ENCODE measurements around the gene GNB3.

GNB3 gene

GRCh38 chr12:6839482-6840201 is 1.1 kb upstream of the GNB3 start:
- no peak for DNase-seq

GRCh38 chr12:6840330-6840729 is 395 bp upstream of the GNB3 start:
- DNase-seq, result no peak

GRCh38 chr12:6842075-6842474 is 1.4 kb downstream of the GNB3 start:
- DNase-seq, result no peak

GRCh38 chr12:6843118-6843902 is 2.6 kb downstream of the GNB3 start:
- no peak for DNase-seq

- DNase-seq, result no peak
Observed at GRCh38 chr12:6845395-6845794, 4.7 kb downstream of the GNB3 start.

GRCh38 chr12:6846316-6846869 is 5.7 kb downstream of the GNB3 start:
- no peak for DNase-seq

GRCh38 chr12:6847676-6848075 is 7.0 kb downstream of the GNB3 start:
- DNase-seq, result no peak

- no peak for DNase-seq
Observed at GRCh38 chr12:6849427-6849826, 8.7 kb downstream of the GNB3 start.

GRCh38 chr12:6849976-6850560 is 9.3 kb downstream of the GNB3 start:
- no peak for DNase-seq

- no peak for DNase-seq
Observed at GRCh38 chr12:6850796-6851152, 10.0 kb downstream of the GNB3 start.

GRCh38 chr12:6851153-6851920 is 10.6 kb downstream of the GNB3 start, which contains the start of gene CDCA3:
Gene CDCA3, minus strand, starts transcription at chr12:6851286. Its CDS starts 334 bp downstream, at chr12:6850952.
- DNase-seq, result peak; percentile 98

GRCh38 chr12:6851921-6852650 is 11.4 kb downstream of the GNB3 start, which contains the start of gene USP5:
Gene USP5, plus strand, starts transcription at chr12:6852150. Its CDS starts 30 bp downstream, at chr12:6852180.
- peak; percentile 100 for DNase-seq

- peak; percentile 83 for DNase-seq
Observed at GRCh38 chr12:6852651-6853354, 12.1 kb downstream of the GNB3 start.

GRCh38 chr12:6853626-6854025 is 12.9 kb downstream of the GNB3 start:
- DNase-seq, result no peak

GRCh38 chr12:6854036-6854435 is 13.3 kb downstream of the GNB3 start:
- DNase-seq, result no peak

GRCh38 chr12:6855322-6855721 is 14.6 kb downstream of the GNB3 start:
- no peak for DNase-seq

- no peak for DNase-seq
Observed at GRCh38 chr12:6858799-6859198, 18.1 kb downstream of the GNB3 start.

- DNase-seq, result no peak
Observed at GRCh38 chr12:6860116-6860515, 19.4 kb downstream of the GNB3 start.

- DNase-seq, result no peak
Observed at GRCh38 chr12:6860942-6861341, 20.2 kb downstream of the GNB3 start.

GRCh38 chr12:6861391-6861790 is 20.7 kb downstream of the GNB3 start:
- DNase-seq, result no peak

GRCh38 chr12:6863033-6863432 is 22.3 kb downstream of the GNB3 start:
- DNase-seq, result no peak
